IMR-90 (cell line): ENCODE data around the gene HLA-DOA. TPM values are rescaled to one million over a fixed set of nuclear protein-coding genes. Genes with fewer than 3 reads are reported as not detected.

ENCODE experiments used
- ATAC-seq: fragments of 200-7000 bp; cut with Tn5 transposase; 2 replicates; pipeline ENCODE4 v1.9.1; 2020; ENCODE audit warnings: low read depth, mild to moderate bottlenecking, moderate library complexity
- BruUV-seq: library from RNA; stranded (reverse); fragments of 400-500 nt; replicated peaks from 2 replicates; lab custom pipeline; 2021; lab: Mats Ljungman, UMichigan
- CTCF ChIA-PET: fragments of 300-600 bp; formaldehyde crosslinking; extraction: SDS; loops from one replicate; lab custom pipeline; 2021; ENCODE audit warnings: antibody characterized with exemption; lab: Yijun Ruan, JAX
- POLR2A ChIA-PET: fragments of 300-600 bp; sonication (Branson Sonifier 250); formaldehyde crosslinking; loops from one replicate; lab custom pipeline; 2022; ENCODE audit warnings: antibody characterized with exemption; ENCODE audit not compliant: unreplicated experiment; lab: Charles Lee
- DNase-seq: peaks from one replicate; pipeline ENCODE4 v3.0.0; 2013
- H2AFZ ChIP-seq: replicated peaks from 2 replicates; pipeline ENCODE3; 2013; ENCODE audit warnings: low read length, mild to moderate bottlenecking; ENCODE audit not compliant: poor library complexity
- H2AK5ac ChIP-seq: 2 replicates; pipeline ENCODE4 v1.6.1; 2013; ENCODE audit warnings: low read depth, low read length, inconsistent platforms
- H2AK9ac ChIP-seq: replicated peaks from 2 replicates; pipeline ENCODE3; 2013; ENCODE audit warnings: mild to moderate bottlenecking, low read depth, low read length, moderate library complexity; ENCODE audit not compliant: poor library complexity
- H2BK120ac ChIP-seq: 2 replicates; pipeline ENCODE4 v1.6.1; 2013; ENCODE audit warnings: low read depth, low read length, inconsistent platforms
- H2BK15ac ChIP-seq: 3 replicates; pipeline ENCODE4 v1.6.1; 2013; ENCODE audit warnings: low read depth, low read length, inconsistent platforms
- H2BK20ac ChIP-seq: 2 replicates; pipeline ENCODE4 v1.6.1; 2013; ENCODE audit warnings: low read depth, mild to moderate bottlenecking, inconsistent platforms, low read length, moderate library complexity
- H2BK5ac ChIP-seq: 2 replicates; pipeline ENCODE4 v1.6.1; 2013; ENCODE audit warnings: mild to moderate bottlenecking, low read depth, low read length, inconsistent platforms; ENCODE audit not compliant: poor library complexity, severe bottlenecking
- H3K14ac ChIP-seq: replicated peaks from 2 replicates; pipeline ENCODE4 v1.6.1; 2013; ENCODE audit warnings: low read depth, low read length, inconsistent platforms
- H3K18ac ChIP-seq: 2 replicates; pipeline ENCODE4 v1.6.1; 2013; ENCODE audit warnings: low read depth, low read length, control low read depth
- H3K23ac ChIP-seq: 2 replicates; pipeline ENCODE4 v1.6.1; 2013; ENCODE audit warnings: low read depth, low read length, inconsistent platforms
- H3K27ac ChIP-seq: 2 replicates; pipeline ENCODE4 v1.5.1; 2013; ENCODE audit warnings: mild to moderate bottlenecking, control low read depth, low read length; ENCODE audit not compliant: insufficient read depth
- H3K27me3 ChIP-seq: 2 replicates; pipeline ENCODE4 v1.6.1; 2013; ENCODE audit warnings: low read length; ENCODE audit not compliant: control insufficient read depth, insufficient read depth
- H3K36me3 ChIP-seq: 2 replicates; pipeline ENCODE4 v1.6.1; 2013; ENCODE audit warnings: low read length, mixed read lengths; ENCODE audit not compliant: control insufficient read depth, insufficient read depth
- H3K4ac ChIP-seq: 2 replicates; pipeline ENCODE4 v1.6.1; 2013; ENCODE audit warnings: low read depth, low read length, inconsistent platforms
- H3K4me1 ChIP-seq: 2 replicates; pipeline ENCODE4 v1.6.1; 2013; ENCODE audit warnings: low read length, mixed read lengths; ENCODE audit not compliant: control insufficient read depth, insufficient read depth
- H3K4me2 ChIP-seq: 2 replicates; pipeline ENCODE4 v1.6.1; 2013; ENCODE audit warnings: low read depth, mild to moderate bottlenecking, control low read depth, low read length, moderate library complexity
- H3K4me3 ChIP-seq: 2 replicates; pipeline ENCODE4 v1.5.1; 2013; ENCODE audit warnings: low read depth, mild to moderate bottlenecking, control low read depth, low read length, moderate library complexity; ENCODE audit not compliant: insufficient read depth
- H3K56ac ChIP-seq: 2 replicates; pipeline ENCODE4 v1.6.1; 2013; ENCODE audit warnings: low read length, inconsistent platforms; ENCODE audit not compliant: insufficient read depth; ENCODE audit errors: extremely low read depth
- H3K79me1 ChIP-seq, 2 experiments: 2 replicates each; pipeline ENCODE4 v1.6.1; 2013; ENCODE audit warnings: low read length in 2 of 2, inconsistent platforms in 1 of 2, low read depth in 1 of 2
- H3K9ac ChIP-seq: 2 replicates; pipeline ENCODE4 v1.6.1; 2013; ENCODE audit warnings: low read depth, low read length, control low read depth
- H3K9me1 ChIP-seq: 2 replicates; pipeline ENCODE4 v1.6.1; 2013; ENCODE audit warnings: low read length, inconsistent platforms; ENCODE audit not compliant: insufficient read depth
- H3K9me3 ChIP-seq: 2 replicates; pipeline ENCODE4 v1.6.1; 2013; ENCODE audit warnings: low read length; ENCODE audit not compliant: control insufficient read depth, insufficient read depth
- H4K20me1 ChIP-seq: 2 replicates; pipeline ENCODE4 v1.6.1; 2013; ENCODE audit warnings: low read length, inconsistent platforms; ENCODE audit not compliant: insufficient read depth
- H4K5ac ChIP-seq: 2 replicates; pipeline ENCODE4 v1.6.1; 2013; ENCODE audit warnings: mild to moderate bottlenecking, low read depth, low read length, control low read depth
- H4K8ac ChIP-seq, 2 experiments: 2 replicates each; pipeline ENCODE4 v1.6.1; 2013; ENCODE audit warnings: low read depth in 2 of 2, low read length in 2 of 2, control low read depth in 1 of 2, inconsistent platforms in 1 of 2
- H4K91ac ChIP-seq: 2 replicates; pipeline ENCODE4 v1.6.1; 2013; ENCODE audit warnings: low read depth, low read length, inconsistent platforms; ENCODE audit not compliant: insufficient read depth
- CEBPB ChIP-seq: IDR thresholded peaks from 2 replicates; pipeline ENCODE4 v1.6.1; 2012; ENCODE audit warnings: low read depth, low read length, improper control_type of control experiment
- CHD1 ChIP-seq: IDR thresholded peaks from 2 replicates; pipeline ENCODE4 v1.6.1; 2012; ENCODE audit warnings: low read depth, low read length, improper control_type of control experiment
- FOS ChIP-seq: fragments of 150-350 bp; IDR thresholded peaks from 2 replicates; pipeline ENCODE4 v1.6.1; 2016; ENCODE audit warnings: low read depth, low read length
- MAFK ChIP-seq: IDR thresholded peaks from 2 replicates; pipeline ENCODE4 v1.6.1; 2012; ENCODE audit warnings: low read depth, low read length, improper control_type of control experiment
- MAZ ChIP-seq: IDR thresholded peaks from 2 replicates; pipeline ENCODE4 v1.6.1; 2012; ENCODE audit warnings: low read depth, mild to moderate bottlenecking, low read length, improper control_type of control experiment, moderate library complexity, borderline replicate concordance
- MXI1 ChIP-seq: IDR thresholded peaks from 2 replicates; pipeline ENCODE4 v1.6.1; 2012; ENCODE audit warnings: low read depth, mild to moderate bottlenecking, low read length, moderate library complexity, borderline replicate concordance
- NFE2L2 ChIP-seq: fragments of 150-350 bp; IDR thresholded peaks from 2 replicates; pipeline ENCODE4 v1.6.1; 2016; ENCODE audit warnings: low read depth, mild to moderate bottlenecking, low read length
- POLR2A ChIP-seq: IDR thresholded peaks from 2 replicates; pipeline ENCODE4 v1.6.1; 2012; ENCODE audit warnings: mild to moderate bottlenecking, low read depth, low read length
- RCOR1 ChIP-seq: IDR thresholded peaks from 2 replicates; pipeline ENCODE4 v1.6.1; 2012; ENCODE audit warnings: mild to moderate bottlenecking, low read length, improper control_type of control experiment; ENCODE audit not compliant: insufficient replicate concordance
- RFX5 ChIP-seq: IDR thresholded peaks from 2 replicates; pipeline ENCODE4 v1.8.0; 2012; ENCODE audit warnings: low read depth, mild to moderate bottlenecking, low read length, moderate library complexity
- SMC3 ChIP-seq: fragments of 150-350 bp; IDR thresholded peaks from 2 replicates; pipeline ENCODE4 v1.6.1; 2016; ENCODE audit warnings: low read depth, mild to moderate bottlenecking, antibody characterized with exemption, low read length, moderate library complexity
- USF2 ChIP-seq: fragments of 150-350 bp; IDR thresholded peaks from 2 replicates; pipeline ENCODE4 v1.6.1; 2017; ENCODE audit warnings: mild to moderate bottlenecking, antibody characterized with exemption, low read length, low read depth
- WGBS, 2 experiments: methylation state at CpG; one replicate each; pipeline versions ENCODE4 v1.1.5 to v1.1.7; 2013; ENCODE audit warnings: missing lambda C conversion rate in 2 of 2; ENCODE audit not compliant: insufficient read length in 1 of 2; ENCODE audit errors: extremely low coverage in 2 of 2; 5-methylcytosine and 5-hydroxymethylcytosine counted together
- dilution Hi-C: fragments of 300-500 bp; cut with HindIII; formaldehyde crosslinking; loops from one replicate; pipeline ENCODE4 v1.14.3; 2018; ENCODE audit warnings: low sequenced_read_pairs; ENCODE audit not compliant: unreplicated experiment
- in situ Hi-C: fragments of 300-500 bp; cut with MboI; formaldehyde crosslinking; loops from 3 replicates; pipeline ENCODE4 v1.14.3; 2019; ENCODE audit warnings: low sequenced_read_pairs, inconsistent platforms, mixed read lengths
- intact Hi-C: fragments of 100-400 bp; cut with micrococcal nuclease; formaldehyde crosslinking; loops from 2 replicates; pipeline ENCODE4 v1.10.0; 2022
- polyA plus RNA-seq, 3 experiments: library from polyadenylated mRNA; depleted of rRNA; stranded (reverse); fragments of >200 nt; gene quantifications; 2 replicates each; pipeline ENCODE4 v1.2.3, GENCODE V29; 2012; ENCODE audit warnings: low replicate concordance in 1 of 3
- total RNA-seq: library from RNA; depleted of rRNA; stranded (reverse); fragments of >200 nt; gene quantifications from 2 replicates; pipeline ENCODE4 v1.2.3, GENCODE V29; 2012

Gene HLA-DOA
- total and polyA plus RNA-seq, 2 of the 4 experiments (the other 2 are of a cell fraction) = not detected

- dilution Hi-C loops (no loop called here), intact Hi-C loops (no loop called here), in situ Hi-C loops (no loop called here)
- Histone ChIP-seq H3K23ac (no peak overlapping the region), H3K36me3 (no peaks in the 10 kb centered on the region), H3K27me3 (peaks cover 30% of the 10 kb centered on the region), H2BK15ac (no peak overlapping the region), H3K9ac (no peak overlapping the region), H4K8ac (no peak overlapping the region), H2BK120ac (no peak overlapping the region), H3K4me1 (no peaks in the 10 kb centered on the region; the same call in 1 of the 2 replicates), H2AK9ac (no peak overlapping the region), H3K56ac (no peak overlapping the region), H2AK5ac (no peak overlapping the region), H3K4ac (no peak overlapping the region), H3K4me2 (no peak overlapping the region), H4K91ac (no peak overlapping the region), H3K27ac (no peak overlapping the region), H2BK20ac (no peak overlapping the region), H4K20me1 (no peaks in the 10 kb centered on the region), H3K4me3 (no peak overlapping the region), H3K9me3 (no peaks in the 10 kb centered on the region), H3K9me1 (no peaks in the 10 kb centered on the region), H3K14ac (no peak overlapping the region), H2AFZ (no peak overlapping the region), H4K5ac (no peak overlapping the region), H2BK5ac (no peak overlapping the region), H3K79me1 (no peaks in the 10 kb centered on the region), H3K18ac (no peak overlapping the region)
- no peak for ATAC-seq
- ChIA-PET POLR2A (no interaction called here), CTCF (no interaction called here)
- BruUV-seq = no TSS peak
- DNase-seq = no peak
- 100% methylated on average over 1 of the region's 11 CpGs; no CpG with 5 or more reads in 1 of the 2 experiments for WGBS, 2 experiments
- TF ChIP-seq USF2 = no peak
- no peak for TF ChIP-seq POLR2A
- TF ChIP-seq RCOR1 = no peak
- TF ChIP-seq CEBPB = no peak
- TF ChIP-seq MAZ = no peak
- TF ChIP-seq FOS = no peak
- no peak for TF ChIP-seq RFX5
- no peak for TF ChIP-seq NFE2L2
- TF ChIP-seq MAFK = no peak
- no peak for TF ChIP-seq SMC3
- TF ChIP-seq CHD1 = no peak
- TF ChIP-seq MXI1 = no peak
These were observed 12.5 kb upstream of the HLA-DOA start for GRCh38 chr6:33021917-33022316.
